ENCODE data around the gene TNFRSF1B.
A peak's percentile ranks its signal among the peaks of the same experiment; 100 is the strongest.

DNA sequence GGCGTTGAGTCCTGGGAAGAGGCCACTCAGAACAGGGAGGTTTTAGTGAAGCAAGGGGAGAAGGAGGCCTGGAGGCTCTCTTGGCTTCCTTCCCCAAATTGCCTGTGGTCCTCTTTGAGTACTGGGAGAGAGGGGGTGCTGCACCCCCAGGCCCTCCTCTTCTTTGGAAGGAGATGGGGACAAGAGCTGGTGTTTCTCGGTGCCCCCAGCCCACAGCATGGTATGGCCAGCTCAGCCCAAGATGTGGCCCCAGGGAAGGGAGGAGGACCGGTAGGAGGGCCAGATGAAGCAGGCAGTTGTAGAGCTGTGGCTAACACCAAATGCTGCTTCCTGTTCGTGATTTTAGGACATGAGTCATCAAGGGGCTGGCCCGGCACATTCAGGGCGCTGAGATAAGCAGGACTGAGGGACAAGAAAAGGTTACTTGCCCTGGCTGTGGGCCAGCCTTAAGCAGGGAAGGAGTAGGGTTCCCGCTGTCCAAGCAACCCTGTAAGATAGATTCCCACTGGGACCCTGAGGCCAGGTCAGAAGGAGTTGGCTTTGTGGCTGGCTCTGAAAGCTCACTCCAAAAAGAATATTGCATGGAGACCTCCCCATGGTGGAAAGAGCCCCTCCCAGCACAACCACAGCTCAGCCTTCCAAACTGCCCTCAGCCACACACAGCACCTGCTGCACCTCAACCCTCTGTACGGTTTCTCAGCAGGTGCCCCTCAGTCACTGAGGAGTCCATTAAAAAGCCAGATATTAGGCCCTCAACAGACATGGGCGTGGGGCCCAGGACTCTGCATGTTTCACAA lies 4.9 kb upstream of the TNFRSF1B start:
- TF ChIP-seq JUND (IDR thresholded peaks at IDR 0.05; ENCODE audit: borderline replicate concordance, low read depth, low read length) = peak; percentile 100
- peak; percentile 100 for TF ChIP-seq JUND (tag; IDR thresholded peaks at IDR 0.05; ENCODE audit: borderline replicate concordance, low read depth, low read length)
- TF ChIP-seq ZNF445 (CRISPR knock-in tag; IDR thresholded peaks at IDR 0.05; ENCODE audit: low read depth) = no peak
- TF ChIP-seq RCOR1 (IDR thresholded peaks at IDR 0.05; ENCODE audit: borderline replicate concordance in 1 of 2, low read depth in 2 of 2, low read length in 2 of 2) = peak; percentile 99 to 100
- TF ChIP-seq YY1 (IDR thresholded peaks at IDR 0.05; ENCODE audit: borderline replicate concordance in 1 of 3, control insufficient read depth in 1 of 3, extremely low read depth in 1 of 3, insufficient read depth in 3 of 3, insufficient read length in 1 of 3, insufficient replicate concordance in 2 of 3, low read depth in 1 of 3, low read length in 2 of 3) = peak in 2 of 3 experiments; percentile 29 to 37
- TF ChIP-seq, protein P1, sequence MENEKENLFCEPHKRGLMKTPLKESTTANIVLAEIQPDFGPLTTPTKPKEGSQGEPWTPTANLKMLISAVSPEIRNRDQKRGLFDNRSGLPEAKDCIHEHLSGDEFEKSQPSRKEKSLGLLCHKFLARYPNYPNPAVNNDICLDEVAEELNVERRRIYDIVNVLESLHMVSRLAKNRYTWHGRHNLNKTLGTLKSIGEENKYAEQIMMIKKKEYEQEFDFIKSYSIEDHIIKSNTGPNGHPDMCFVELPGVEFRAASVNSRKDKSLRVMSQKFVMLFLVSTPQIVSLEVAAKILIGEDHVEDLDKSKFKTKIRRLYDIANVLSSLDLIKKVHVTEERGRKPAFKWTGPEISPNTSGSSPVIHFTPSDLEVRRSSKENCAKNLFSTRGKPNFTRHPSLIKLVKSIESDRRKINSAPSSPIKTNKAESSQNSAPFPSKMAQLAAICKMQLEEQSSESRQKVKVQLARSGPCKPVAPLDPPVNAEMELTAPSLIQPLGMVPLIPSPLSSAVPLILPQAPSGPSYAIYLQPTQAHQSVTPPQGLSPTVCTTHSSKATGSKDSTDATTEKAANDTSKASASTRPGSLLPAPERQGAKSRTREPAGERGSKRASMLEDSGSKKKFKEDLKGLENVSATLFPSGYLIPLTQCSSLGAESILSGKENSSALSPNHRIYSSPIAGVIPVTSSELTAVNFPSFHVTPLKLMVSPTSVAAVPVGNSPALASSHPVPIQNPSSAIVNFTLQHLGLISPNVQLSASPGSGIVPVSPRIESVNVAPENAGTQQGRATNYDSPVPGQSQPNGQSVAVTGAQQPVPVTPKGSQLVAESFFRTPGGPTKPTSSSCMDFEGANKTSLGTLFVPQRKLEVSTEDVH (IDR thresholded peaks at IDR 0.05; ENCODE audit: low read depth, partially characterized antibody) = peak; percentile 41
- TF ChIP-seq ZC3H11A (IDR thresholded peaks at IDR 0.05; ENCODE audit: low read depth, low read length) = no peak
- TF ChIP-seq, protein P2, sequence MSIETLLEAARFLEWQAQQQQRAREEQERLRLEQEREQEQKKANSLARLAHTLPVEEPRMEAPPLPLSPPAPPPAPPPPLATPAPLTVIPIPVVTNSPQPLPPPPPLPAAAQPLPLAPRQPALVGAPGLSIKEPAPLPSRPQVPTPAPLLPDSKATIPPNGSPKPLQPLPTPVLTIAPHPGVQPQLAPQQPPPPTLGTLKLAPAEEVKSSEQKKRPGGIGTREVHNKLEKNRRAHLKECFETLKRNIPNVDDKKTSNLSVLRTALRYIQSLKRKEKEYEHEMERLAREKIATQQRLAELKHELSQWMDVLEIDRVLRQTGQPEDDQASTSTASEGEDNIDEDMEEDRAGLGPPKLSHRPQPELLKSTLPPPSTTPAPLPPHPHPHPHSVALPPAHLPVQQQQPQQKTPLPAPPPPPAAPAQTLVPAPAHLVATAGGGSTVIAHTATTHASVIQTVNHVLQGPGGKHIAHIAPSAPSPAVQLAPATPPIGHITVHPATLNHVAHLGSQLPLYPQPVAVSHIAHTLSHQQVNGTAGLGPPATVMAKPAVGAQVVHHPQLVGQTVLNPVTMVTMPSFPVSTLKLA (conservative IDR thresholded peaks at IDR 0.05) = peak in 1 of 2 experiments; percentile 70; a peak in 2 of 4 replicates
